AG04450 (cell line): ENCODE results near the gene CREB5. TPM values are rescaled to one million over a fixed set of nuclear protein-coding genes. Genes with fewer than 3 reads are reported as not detected.

Experiments
- CTCF ChIA-PET: fragments of 300-600, 350-600 bp; formaldehyde crosslinking; extraction: SDS; loops from one replicate; lab custom pipeline; 2022; ENCODE audit warnings: antibody characterized with exemption, inconsistent platforms; lab: Charles Lee
- POLR2A ChIA-PET: fragments of 350-600 bp; formaldehyde crosslinking; extraction: SDS; loops from one replicate; lab custom pipeline; 2021; ENCODE audit warnings: antibody characterized with exemption, inconsistent platforms; lab: Yijun Ruan, JAX
- DNase-seq: peaks from one replicate; pipeline ENCODE4 v3.0.0-alpha.2; 2011; ENCODE audit warnings: low read depth, low spot score
- H3K27ac ChIP-seq: one replicate; pipeline ENCODE4 v1.5.1; 2012; ENCODE audit warnings: low read depth, low read length, control low read depth
- H3K27me3 ChIP-seq: one replicate; pipeline ENCODE4 v1.6.0; 2012; ENCODE audit warnings: low read length; ENCODE audit not compliant: control insufficient read depth, insufficient read depth
- H3K4me3 ChIP-seq: 2 replicates; pipeline ENCODE4 v1.5.1; 2011; ENCODE audit warnings: mild to moderate bottlenecking, low read depth, low read length, control low read depth
- H3K9me3 ChIP-seq: 2 replicates; pipeline ENCODE4 v1.5.1; 2012; ENCODE audit warnings: low read length; ENCODE audit not compliant: control insufficient read depth, insufficient read depth
- polyA minus RNA-seq: library from RNA; depleted of rRNA, polyadenylated mRNA; stranded (reverse); fragments of >200 nt; gene quantifications from 2 replicates; pipeline ENCODE4 v1.2.3, GENCODE V29; 2011; rRNA and poly(A)+ RNA removed
- polyA plus RNA-seq: library from polyadenylated mRNA; depleted of rRNA; stranded (reverse); fragments of >200 nt; gene quantifications from 2 replicates; pipeline ENCODE4 v1.2.3, GENCODE V29; 2011; rRNA removed
- TF ChIP-seq, protein P1 (sequence below): IDR thresholded peaks from 2 replicates; pipeline ENCODE4 v1.5.1; 2011; ENCODE audit warnings: low read depth, low read length, control low read depth, inconsistent platforms

Gene CREB5, protein sequence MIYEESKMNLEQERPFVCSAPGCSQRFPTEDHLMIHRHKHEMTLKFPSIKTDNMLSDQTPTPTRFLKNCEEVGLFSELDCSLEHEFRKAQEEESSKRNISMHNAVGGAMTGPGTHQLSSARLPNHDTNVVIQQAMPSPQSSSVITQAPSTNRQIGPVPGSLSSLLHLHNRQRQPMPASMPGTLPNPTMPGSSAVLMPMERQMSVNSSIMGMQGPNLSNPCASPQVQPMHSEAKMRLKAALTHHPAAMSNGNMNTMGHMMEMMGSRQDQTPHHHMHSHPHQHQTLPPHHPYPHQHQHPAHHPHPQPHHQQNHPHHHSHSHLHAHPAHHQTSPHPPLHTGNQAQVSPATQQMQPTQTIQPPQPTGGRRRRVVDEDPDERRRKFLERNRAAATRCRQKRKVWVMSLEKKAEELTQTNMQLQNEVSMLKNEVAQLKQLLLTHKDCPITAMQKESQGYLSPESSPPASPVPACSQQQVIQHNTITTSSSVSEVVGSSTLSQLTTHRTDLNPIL
- polyA plus RNA-seq (22.1 and 23.3 TPM in 2 replicates), polyA minus RNA-seq (52.6 and 68.0 TPM in 2 replicates)

DNA sequence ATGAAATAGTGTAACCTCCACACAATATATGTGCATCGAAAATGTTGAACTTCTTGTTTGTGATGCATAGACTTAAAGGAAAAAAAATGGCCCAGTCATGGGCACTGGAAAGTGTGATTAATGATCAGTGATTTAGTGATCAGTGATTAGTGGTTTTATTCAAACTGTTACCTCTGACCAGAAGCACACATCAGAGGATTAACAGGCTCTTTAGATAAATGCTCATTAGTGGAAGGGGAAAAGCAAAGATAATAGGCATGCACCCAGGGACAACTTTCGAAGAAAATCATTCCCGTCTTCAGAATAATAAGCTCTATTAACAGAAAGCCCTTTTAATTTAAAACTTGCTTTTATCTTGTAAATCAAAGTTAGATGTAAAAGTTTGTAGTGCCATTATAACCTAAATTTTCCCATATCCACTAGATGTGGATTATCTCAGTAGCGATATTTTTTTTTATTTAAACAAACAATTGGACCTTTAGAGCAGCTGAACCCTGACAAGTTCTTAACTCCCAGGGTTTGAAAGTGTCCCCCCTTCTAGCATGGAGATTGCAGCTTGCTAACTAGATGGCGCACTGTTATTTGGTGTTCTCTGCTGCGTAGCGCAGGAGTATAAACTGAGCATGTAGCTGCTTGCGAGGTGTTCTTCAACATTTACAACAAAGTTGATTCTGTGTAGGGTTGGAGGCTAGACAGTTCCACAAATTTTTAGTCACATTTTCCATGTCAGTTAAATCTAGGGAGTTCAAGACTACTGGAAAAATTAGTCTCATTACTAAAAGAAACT lies at the start of gene CREB5:
TSS of gene CREB5 (plus strand) at position 643 of the 787 bp plus-strand sequence. CDS start 397 bp downstream, outside the sequence.
- CTCF ChIA-PET = interaction anchor here (0.6 to 1.5 kb wide), 5 partner anchors 9 to 380 kb away, joined by 3 to 6 read pairs (median 5); no protein-coding TSS in a partner anchor

GRCh38 chr7:28362812-28363211 lies 49.5 kb upstream of the CREB5 start:
- POLR2A ChIA-PET = interaction anchor here (1.6 kb wide), 1 partner anchor 15 kb away, joined by 4 read pairs; no protein-coding TSS in a partner anchor
- CTCF ChIA-PET = interaction anchor here (0.6 to 2.2 kb wide), 7 partner anchors 12 to 492 kb away, joined by 3 to 9 read pairs (median 4); no protein-coding TSS in a partner anchor
- DNase-seq = no peak
- Histone ChIP-seq H3K4me3 (no peak overlapping the region), H3K9me3 (no peaks in the 10 kb centered on the region), H3K27ac (no peak overlapping the region), H3K27me3 (no peaks in the 10 kb centered on the region)
- TF ChIP-seq, protein P1, sequence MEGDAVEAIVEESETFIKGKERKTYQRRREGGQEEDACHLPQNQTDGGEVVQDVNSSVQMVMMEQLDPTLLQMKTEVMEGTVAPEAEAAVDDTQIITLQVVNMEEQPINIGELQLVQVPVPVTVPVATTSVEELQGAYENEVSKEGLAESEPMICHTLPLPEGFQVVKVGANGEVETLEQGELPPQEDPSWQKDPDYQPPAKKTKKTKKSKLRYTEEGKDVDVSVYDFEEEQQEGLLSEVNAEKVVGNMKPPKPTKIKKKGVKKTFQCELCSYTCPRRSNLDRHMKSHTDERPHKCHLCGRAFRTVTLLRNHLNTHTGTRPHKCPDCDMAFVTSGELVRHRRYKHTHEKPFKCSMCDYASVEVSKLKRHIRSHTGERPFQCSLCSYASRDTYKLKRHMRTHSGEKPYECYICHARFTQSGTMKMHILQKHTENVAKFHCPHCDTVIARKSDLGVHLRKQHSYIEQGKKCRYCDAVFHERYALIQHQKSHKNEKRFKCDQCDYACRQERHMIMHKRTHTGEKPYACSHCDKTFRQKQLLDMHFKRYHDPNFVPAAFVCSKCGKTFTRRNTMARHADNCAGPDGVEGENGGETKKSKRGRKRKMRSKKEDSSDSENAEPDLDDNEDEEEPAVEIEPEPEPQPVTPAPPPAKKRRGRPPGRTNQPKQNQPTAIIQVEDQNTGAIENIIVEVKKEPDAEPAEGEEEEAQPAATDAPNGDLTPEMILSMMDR = 0 out of 2 replicates have a peak, but pooled peaks have one; percentile 14

More for the DNA sequence above, at the start of gene CREB5:
- Histone ChIP-seq H3K9me3 (no peaks in the 10 kb centered on the region), H3K27ac (no peak within 1 kb of the TSS), H3K27me3 (no peaks in the 10 kb centered on the region), H3K4me3 (peak within 1 kb of the TSS; percentile 75)
- POLR2A ChIA-PET = no interaction called here
- TF ChIP-seq, protein P1 = peak; percentile 32
- no peak for DNase-seq

DNA sequence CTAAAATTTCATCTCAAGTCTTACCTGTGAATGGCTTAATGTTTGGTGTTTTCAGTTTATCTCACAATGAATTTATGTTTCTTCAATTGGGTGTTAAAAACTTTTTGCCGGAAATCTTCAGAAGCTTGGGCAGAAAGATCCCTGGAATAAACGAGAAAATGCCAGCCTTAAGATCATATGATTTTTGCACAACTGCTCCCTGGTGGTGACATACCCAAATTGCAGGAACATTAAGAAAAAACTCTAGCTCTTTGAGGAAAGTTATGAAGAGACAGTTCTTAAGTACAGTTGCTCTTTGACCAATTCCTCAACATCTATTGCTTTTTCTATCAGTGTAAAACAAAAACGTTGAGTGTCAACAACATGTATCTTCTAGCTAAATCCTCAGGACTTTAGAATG lies 48.2 kb upstream of the CREB5 start:
- Histone ChIP-seq H3K27me3 (no peaks in the 10 kb centered on the region), H3K4me3 (no peak overlapping the region), H3K9me3 (no peaks in the 10 kb centered on the region), H3K27ac (no peak overlapping the region)
- POLR2A ChIA-PET = interaction anchor here (1.6 kb wide), 1 partner anchor 16 kb away, joined by 4 read pairs; no protein-coding TSS in a partner anchor
- TF ChIP-seq, protein P1 = peak; percentile 41
- CTCF ChIA-PET = interaction anchor here (0.6 to 1.0 kb wide), 2 partner anchors 26 to 491 kb away, joined by 3 to 5 read pairs; no protein-coding TSS in a partner anchor
- no peak for DNase-seq

- POLR2A ChIA-PET = no interaction called here
- no peak for DNase-seq
- Histone ChIP-seq H3K27me3 (no peaks in the 10 kb centered on the region), H3K4me3 (no peak overlapping the region), H3K27ac (no peak overlapping the region), H3K9me3 (no peaks in the 10 kb centered on the region)
- TF ChIP-seq, protein P1 = no peak
- CTCF ChIA-PET = interaction anchor here (1.1 kb wide), 1 partner anchor 19 kb away, joined by 4 read pairs; no protein-coding TSS in a partner anchor
These were observed 42.8 kb upstream of the CREB5 start for GRCh38 chr7:28369523-28369922.
